GM18517 (cell line): ENCODE results near the gene RC3H1.
"Not testable (repeated sequence)": the region's sequence is repeated elsewhere in the genome, so short reads cannot be mapped to it uniquely, and the experiment has no call there.

Source experiments
- ATAC-seq: cut with Tn5 transposase; IDR thresholded peaks from one replicate; pipeline ENCODE4 v1.9.1; 2021; ENCODE audit warnings: mild to moderate bottlenecking, moderate library complexity; ENCODE audit not compliant: unreplicated experiment

The RC3H1 gene

DNA sequence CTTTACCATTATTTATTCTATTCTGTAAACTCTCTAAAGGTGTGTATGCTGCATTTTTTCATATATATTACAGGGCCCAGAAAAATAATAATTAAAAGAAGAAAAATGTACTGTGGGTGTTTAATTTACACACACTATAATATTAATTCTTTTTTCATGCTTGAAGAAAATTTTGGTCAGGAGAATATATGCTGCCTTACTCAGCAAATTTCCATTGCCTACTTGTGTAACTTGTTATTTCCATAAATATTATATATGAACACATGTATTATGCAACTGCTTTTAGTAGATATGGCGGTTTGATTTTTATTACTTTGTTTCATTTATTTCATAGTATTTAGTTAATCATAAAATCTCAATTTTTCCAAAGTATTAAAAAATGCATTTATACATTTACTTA, 58.7 kb downstream of the RC3H1 start:
- ATAC-seq: no peak

DNA sequence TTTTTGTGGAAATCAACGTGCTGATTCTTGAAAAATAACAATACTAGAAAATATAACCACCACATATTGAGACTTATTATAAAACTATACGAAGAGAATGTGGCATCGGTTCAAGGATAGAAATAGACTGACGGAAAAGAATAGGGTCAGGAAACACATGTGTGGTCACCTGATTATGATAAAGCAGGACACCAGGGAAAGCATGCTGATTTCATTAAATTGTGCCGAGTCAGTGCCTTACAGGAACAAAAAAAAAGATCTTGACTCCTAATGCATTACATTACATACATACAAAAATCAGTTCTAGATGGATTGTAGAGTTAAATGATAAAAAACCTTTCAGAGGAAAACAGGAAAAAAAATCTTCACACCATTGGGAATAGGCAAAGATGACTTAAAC, 61.5 kb downstream of the RC3H1 start:
- ATAC-seq: no peak

DNA sequence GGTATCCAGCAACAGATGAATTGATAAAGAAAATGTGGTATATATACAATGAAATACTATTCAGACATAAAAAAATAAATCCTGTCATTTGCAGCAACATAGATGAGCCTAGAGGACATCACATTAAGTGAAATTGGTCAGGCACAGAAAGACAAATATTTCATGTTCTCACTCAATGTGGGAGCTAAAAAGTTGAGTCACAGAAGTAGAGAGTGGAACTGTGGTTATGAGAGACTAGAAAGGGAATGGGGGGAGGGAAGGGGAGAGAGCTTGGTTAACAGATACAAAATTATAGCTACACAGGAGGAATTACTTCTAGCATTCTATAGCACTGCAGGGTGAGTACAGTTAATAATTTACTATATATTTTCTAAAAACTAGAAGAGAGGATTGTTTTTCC, 68.0 kb downstream of the RC3H1 start:
- no peak for ATAC-seq

DNA sequence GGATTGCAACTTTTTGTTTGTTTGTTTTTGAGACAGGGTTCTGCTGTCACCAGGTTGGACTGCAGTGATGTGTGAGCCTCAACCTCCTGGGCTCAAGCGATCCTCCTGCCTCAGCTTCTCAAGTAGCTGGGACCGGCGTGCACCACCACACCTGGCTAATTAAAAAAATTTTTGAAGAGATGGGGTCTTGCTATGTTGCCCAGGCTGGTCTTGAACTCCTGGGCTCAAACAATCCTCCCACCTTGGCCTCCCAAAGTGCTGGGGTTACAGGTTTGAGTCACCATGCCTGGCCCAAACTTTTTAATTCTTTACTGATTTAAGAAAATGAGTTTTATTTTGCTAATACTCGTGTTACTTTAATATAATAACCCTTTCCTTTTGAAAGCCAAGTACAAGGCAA, 73.6 kb downstream of the RC3H1 start:
- ATAC-seq: no peak

DNA sequence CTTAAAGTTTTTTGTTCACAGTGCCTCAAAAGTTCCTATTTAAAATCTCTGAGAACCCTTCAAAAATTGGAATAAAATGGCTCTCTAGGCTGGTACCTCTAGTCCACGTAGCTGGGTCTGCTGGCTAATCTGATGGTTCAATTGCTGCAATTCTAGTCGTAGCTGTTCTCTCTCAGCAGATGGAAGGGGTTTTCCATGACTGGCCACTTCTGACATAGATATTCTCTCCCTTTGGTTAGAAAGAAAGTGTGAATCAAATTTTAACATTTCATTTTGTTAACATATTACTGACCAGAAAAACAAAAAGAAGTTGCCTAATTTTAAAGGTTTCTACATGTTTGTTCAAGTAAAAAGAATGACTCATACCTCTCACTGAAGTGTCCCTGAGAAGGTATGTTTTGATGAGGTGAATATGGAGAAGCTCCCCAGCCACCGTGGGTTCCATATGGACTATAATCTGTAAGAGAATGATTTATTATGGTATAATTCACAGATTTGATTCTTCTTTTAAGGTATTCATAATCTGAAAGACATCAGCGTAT, 75.7 kb downstream of the RC3H1 start:
- no peak for ATAC-seq

DNA sequence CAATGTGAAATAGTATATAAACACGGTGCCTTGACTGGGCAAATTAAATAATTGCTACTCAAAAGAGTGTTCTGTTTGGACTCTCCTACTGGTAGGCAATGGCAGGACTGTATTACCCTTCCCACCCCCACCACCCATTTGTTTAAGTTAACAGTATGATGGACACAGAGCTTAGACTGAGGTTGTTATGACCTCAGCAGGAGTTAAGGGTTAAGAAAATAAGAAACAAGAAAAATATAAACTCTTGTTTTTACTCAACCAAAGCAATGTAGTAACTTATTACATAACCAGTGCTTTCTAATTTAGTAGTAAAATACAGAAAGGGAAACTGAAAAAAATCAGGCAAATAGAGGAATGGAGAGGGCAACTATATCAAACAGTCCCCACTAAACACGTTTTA, 85.1 kb downstream of the RC3H1 start:
- ATAC-seq: no peak

DNA sequence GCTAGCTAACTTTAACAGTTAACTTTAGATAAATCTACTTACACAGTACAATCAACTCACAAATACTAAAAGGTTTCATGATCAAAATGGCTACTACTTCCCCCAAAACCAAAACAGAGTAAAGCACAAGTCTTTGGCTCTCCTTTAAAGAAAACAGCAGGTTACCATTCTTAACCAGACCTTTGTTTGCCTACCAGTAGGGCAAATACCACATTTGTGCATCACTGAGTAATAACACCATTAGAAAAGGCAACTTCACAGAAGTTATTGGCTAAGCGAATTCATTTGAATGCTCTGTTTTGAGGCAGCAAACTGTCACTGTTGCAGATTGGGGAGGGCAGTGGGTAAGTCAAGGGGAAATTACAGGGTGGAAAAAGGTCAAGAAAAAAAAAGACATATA, 87.7 kb downstream of the RC3H1 start:
- ATAC-seq: no peak

DNA sequence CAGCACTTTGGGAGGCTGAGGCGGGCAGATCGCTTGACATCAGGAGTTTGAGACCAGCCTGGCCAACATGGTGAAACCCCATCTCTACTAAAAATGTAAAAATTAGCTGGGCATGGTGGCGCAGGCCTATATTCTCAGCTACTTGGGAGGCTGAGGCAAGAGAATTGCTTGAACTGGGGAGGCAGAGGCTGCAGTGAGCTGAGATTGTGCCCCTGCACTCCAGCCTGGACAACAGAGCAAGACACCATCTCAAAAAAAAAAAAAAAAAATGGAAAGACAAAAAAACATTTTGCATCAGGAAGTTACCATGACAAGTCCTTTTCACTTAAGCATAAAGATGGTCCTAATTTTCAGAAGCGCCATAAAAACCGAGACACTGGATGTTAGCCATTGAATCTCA, 91.6 kb downstream of the RC3H1 start:
- ATAC-seq: not testable (repeated sequence)

DNA sequence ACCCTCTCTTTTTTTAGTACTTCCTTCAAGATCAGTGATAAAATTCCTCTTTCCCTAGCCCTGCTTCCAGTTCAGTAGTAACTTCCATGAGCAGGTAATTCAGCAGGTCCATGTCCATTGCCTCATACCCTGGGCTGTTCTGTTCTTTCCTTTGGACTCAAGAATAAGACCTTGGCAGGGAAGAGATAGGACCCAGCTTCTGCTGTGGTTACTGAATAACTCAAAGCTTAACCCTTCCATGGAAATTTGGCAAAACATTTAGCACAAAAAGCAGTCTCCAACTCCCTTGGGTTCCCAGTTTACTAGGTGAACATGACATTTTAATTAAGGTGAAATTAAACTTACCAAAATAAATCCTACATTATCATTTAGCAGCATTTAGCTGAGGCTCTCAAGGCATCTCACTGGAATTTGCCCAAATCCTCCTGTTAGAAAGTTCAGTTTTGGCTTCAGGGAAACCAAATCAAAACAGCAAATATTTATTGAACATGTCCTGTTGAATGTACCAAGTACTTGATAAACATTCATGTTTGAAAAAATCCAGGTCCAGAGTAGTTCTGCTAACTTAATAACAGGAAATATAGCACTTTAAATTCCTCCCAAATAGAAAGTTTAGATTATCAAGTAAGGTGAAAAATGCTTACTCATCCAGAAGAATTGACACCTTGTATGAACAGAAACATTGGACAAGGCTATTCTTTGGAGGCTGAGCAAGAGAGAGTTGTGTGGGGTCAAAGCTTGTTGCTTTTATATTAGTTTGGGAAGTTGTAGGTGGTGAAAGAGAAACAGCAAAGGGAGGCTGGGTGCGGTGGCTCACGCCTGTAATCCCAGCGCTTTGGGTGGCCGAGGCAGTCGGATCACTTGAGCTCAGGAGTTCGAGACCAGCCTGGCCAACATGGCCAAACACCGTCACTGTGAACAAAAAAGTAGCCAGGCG, 96.6 kb downstream of the RC3H1 start:
- ATAC-seq: no peak

DNA sequence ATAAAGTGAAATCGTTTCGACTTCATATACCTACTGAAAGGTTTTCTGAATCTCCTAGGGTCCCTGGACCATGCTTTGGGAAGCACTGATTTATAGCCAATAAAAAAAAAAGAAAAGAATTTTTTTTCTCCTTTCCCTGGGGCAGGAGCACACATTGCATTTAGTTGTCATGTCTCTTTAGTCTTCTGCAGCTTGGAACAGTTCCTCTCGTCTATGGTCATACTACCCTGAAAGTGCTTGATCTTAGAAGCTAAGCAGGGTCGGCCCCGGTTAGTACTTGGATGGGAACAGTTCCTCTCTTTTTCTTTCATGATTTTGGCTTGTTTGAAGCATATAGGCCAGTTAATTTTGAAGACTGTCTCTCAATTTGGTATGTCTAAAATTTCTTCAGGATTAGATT, 101.3 kb downstream of the RC3H1 start:
- ATAC-seq: no peak

DNA sequence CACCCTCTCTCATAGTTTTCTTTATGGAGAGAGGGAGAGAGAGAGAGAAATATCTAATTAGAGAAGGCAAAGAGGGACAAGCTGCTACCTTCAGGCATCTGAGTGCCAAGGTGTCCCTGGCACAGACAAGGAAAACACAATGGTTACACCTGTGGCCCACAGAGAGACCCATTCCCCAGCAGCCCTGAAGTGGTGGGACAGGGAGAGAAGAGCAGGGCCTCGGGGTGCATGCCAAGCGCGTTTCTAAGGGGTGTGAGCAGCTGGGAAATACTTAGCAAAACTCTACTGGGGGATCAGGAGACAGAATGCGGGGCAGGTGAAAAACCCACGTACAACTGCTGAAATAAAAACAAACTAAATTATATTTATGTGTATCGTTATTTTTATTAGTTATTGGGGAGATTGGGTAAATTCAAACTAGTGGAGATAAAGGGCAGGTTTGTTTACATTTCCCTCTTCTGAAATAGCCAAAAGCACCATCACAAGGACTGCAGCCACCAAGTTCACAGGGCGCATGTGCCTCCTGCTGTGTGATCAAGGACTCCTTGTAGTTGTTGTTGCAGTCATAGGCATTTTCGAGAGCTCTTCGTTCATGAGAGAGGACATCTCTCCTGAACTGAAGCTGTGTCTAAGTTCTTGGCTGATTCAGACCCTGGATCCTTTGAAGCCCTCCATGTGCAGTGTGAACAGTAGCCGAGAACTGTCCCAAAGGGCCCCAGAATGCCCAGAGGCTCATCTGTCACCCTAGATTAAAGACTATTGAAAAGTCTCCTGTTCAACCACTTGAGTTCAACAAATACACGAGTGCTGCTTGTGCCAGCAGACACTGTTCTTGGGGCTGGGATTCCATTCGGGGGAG, 104.3 kb downstream of the RC3H1 start:
- no peak for ATAC-seq

DNA sequence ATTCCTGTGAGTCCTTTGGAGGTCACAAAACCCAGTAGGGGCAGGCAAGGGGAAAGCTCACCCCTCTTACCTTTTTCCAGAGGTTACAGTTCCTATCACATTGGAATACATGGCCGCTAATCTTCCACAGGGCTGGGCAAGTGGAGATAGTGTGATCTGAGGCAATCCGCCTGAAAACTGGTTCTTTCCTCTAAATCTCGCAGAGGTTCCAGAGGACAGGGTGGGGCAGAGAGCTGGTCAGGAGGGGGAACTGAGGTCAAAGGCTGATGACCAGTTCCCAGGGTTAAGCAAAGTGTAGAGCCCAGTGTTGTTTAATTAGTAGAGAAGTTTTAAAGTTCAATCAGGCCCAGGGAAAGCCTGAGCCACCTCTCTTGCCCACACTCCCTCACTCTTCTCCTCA, 105.0 kb downstream of the RC3H1 start, which contains the start of gene SERPINC1:
TSS of gene SERPINC1 (minus strand) at position 179 of the 400 bp plus-strand sequence. CDS start at position 111, 68 bp downstream.
- ATAC-seq: no peak

DNA sequence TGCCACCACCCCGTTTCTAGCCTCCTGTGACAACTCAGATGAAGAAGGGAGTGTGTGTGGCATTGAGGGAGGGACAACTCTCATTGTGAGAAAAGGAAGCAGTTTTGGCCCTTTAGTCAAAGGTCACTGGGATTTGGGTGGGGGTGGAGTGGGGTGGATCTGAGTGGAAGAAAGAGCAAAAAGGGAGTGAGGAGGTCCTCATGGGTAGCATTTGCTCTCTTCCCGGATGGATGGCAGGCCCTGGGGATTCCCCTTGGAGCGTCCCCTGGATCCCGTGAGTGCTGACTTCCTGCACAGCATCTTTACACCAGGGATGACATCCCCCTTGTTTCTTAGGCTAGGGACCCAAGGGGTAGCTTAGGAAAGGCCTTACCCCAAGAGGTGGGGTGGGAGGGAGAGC, 105.5 kb downstream of the RC3H1 start:
- ATAC-seq: no peak

DNA sequence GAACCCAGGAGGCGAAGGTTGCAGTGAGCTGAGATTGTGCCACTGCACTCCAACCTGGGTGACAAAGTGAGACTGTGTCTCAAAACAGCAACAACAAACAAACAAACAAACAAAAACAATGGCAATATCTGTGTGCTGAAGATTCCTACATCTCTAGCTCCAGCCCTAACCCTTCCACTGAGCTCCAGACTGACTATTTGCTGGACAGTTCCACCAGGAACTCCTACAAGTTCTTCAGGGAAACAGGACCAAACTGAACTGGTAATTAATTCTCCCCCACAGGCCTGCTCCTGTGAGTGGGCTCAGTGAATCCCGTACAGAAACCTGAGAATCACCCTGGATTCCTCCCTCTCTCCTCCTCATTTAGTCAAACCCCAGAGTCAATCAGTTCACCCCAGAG, 106.6 kb downstream of the RC3H1 start:
- no peak for ATAC-seq

DNA sequence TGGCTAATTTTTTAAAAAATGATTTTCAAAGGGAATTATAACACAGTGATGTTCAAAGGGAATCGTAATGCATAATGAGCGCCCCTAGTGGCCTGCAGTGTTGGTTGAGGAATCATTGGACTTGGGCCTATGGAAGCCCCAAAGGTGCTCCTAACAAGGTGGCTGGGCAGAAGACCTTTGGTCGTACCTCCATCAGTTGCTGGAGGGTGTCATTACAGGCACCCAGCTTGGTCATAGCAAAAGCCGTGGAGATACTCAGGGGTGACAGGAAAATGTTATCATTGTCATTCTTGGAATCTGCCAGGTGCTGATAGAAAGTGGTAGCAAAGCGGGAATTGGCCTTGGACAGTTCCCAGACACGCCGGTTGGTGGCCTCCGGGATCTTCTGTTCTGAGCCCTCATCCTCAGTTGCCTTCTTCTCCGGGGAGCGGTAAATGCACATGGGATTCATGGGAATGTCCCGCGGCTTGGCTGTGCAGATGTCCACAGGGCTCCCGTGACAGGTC, 107.7 kb downstream of the RC3H1 start:
- ATAC-seq: no peak

DNA sequence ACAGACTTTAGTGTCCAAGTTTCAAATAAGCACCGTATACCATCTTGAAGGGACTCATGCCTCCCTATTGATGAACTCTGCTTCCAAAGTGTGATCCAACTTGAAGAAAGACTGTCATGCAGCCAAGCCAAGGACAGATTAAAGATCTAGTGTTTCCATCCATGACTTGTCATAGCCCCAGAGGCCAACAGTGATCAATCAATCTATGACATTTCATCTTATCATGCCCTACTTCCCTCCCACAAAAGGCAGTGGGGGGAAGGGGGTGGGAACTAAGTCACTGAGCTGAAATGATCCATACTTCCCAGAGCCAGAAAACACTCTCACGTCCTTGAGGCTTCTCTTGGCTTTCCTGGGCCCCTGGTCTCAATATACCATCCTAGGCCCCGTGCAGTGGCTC, 109.0 kb downstream of the RC3H1 start:
- no peak for ATAC-seq

DNA sequence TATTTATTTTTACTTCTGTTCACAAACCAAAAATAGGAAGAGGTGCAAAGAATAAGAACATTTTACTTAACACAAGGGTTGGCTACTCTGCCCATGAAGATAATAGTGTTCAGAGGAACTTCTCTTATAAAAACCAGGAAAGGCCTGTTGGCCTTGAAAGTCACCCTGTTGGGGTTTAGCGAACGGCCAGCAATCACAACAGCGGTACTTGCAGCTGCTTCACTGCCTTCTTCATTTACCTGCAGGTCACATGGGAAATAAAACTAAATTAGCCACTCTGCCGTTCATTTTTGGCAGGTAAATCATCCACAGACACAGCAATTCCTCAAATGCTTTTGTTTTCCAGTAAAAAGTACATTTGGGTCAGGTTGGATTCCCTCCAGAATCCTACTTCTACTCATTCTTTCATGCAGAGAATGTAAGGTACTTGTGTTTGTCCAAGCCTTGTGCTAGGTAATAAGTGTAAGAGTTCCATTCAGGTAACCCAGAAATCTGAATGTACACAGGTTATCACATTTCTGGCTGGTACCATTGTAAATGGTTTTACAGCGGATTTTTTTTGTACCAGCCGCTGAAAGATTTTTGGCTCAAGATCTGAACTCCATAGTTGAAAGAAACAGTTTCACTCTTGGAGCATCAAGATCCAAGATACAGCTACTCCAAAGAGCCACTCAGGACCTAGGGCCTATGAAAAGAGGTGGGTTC, 118.2 kb downstream of the RC3H1 start:
- ATAC-seq: no peak

DNA sequence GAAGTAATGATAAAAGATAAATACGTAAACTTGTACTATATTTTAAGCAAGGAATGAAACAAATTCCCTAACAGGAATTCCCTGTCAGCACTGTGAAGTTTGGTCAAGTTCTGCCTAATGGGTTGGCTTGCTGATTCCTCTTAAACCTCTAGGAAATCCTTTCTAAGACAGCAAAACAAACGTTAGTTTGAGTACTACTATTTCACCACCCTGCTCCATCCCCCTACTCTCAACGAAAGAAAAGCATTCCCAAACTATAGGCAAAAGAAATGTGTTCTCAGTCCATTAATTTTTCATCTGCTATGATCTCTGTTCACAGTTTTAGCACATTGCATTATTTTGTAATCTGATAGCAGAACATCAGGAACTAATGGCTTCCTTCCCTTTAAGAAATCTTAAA, 121.2 kb downstream of the RC3H1 start:
- no peak for ATAC-seq

DNA sequence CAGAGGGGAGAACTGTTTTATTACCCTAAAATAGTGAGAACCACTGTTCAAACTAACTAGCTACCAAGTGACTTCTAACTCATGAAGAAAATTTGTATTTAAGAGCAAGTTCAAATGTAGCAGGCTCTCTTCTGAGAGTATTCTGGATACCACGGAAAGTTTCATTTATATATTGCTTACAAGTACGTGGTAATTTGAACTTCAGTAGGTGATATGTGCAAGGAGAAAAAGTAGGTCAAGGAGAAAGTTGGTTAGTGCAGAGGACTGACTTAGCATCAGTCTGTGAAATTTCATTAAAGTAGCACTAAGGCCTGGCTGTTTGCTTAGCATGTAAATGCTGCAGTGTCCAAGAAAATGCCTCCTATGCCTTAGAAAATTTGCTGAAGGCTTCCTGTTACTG, 121.7 kb downstream of the RC3H1 start:
- ATAC-seq: no peak

DNA sequence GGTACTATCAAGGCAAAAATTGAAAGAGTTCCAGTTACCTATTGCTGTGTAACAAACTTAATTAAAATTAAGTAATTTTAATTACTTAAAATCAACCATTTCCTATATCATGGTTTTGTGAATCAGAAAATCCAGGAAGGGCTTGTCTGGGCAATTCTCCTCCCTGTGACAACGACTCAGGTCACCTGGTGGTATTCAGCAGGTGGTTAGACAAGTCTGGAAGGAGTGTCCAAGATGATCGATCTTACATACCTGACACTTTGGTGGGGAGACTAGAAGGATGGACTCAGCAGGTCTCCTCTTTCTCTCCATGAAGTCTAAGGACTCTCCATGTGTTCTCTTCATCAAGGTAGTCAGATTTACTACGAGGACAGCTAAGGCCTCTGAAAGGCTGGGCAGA, 128.0 kb downstream of the RC3H1 start:
- no peak for ATAC-seq

DNA sequence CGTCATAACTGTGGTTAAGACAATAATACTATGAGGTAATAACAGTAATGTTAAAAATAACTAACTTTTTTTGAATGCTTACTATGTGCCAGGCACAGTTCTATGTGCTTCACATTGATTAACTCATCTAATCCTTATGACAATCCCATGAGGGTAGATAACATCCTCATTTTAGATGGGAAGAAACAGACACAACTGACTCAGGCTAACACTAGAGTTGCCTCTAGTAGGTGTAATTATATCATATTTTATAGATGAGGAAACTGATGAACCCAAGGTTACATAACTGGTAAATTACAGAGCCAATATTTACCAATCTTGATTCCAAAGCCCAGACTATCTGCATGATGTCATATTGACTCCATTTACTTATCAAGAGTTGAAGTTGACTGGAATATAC, 128.5 kb downstream of the RC3H1 start:
- no peak for ATAC-seq
